GM19455 (cell line): ENCODE measurements around the gene SMARCC1.
"Not testable (repeated sequence)": the region's sequence is repeated elsewhere in the genome, so short reads cannot be mapped to it uniquely, and the experiment has no call there.

ENCODE experiments used
- ATAC-seq: cut with Tn5 transposase; IDR thresholded peaks from one replicate; pipeline ENCODE4 v1.9.1; 2021; ENCODE audit not compliant: unreplicated experiment

Gene SMARCC1

GRCh38 chr3:47781685-47782445, at the start of gene SMARCC1:
Gene SMARCC1 (minus strand): TSS chr3:47781893. CDS start chr3:47781797, 96 bp downstream.
- peak; percentile 78 for ATAC-seq

- not testable (repeated sequence) for ATAC-seq
These were observed 47.8 kb upstream of the SMARCC1 start for GRCh38 chr3:47829482-47829881.

GRCh38 chr3:47825590-47825989, 43.9 kb upstream of the SMARCC1 start:
- ATAC-seq = no peak

GRCh38 chr3:47824541-47825473, 43.1 kb upstream of the SMARCC1 start:
- ATAC-seq = peak; percentile 86

GRCh38 chr3:47817609-47818008, 35.9 kb upstream of the SMARCC1 start:
- no peak for ATAC-seq

- ATAC-seq = no peak
These were observed 32.0 kb upstream of the SMARCC1 start for GRCh38 chr3:47813551-47814177.

GRCh38 chr3:47804577-47804976, 22.9 kb upstream of the SMARCC1 start:
- no peak for ATAC-seq

GRCh38 chr3:47803480-47804025, 21.9 kb upstream of the SMARCC1 start:
- no peak for ATAC-seq

- peak; percentile 88 for ATAC-seq
These were observed 21.2 kb upstream of the SMARCC1 start, which contains the start of gene DHX30 for GRCh38 chr3:47802734-47803479. Gene DHX30 (plus strand): TSS chr3:47803138. CDS start chr3:47810684, 7,546 bp downstream.

GRCh38 chr3:47799733-47800132, 18.0 kb upstream of the SMARCC1 start:
- no peak for ATAC-seq

- no peak for ATAC-seq
These were observed 12.9 kb upstream of the SMARCC1 start for GRCh38 chr3:47794544-47794943.

GRCh38 chr3:47792699-47793098, 11.0 kb upstream of the SMARCC1 start:
- ATAC-seq = no peak

GRCh38 chr3:47791193-47791855, 9.6 kb upstream of the SMARCC1 start:
- no peak for ATAC-seq

GRCh38 chr3:47783673-47784072, 2.0 kb upstream of the SMARCC1 start:
- no peak for ATAC-seq

GRCh38 chr3:47782446-47783308, 984 bp upstream of the SMARCC1 start:
- no peak for ATAC-seq

GRCh38 chr3:47780741-47781684, 680 bp downstream of the SMARCC1 start:
- ATAC-seq = peak; percentile 38

- no peak for ATAC-seq
These were observed 2.9 kb downstream of the SMARCC1 start for GRCh38 chr3:47778746-47779145.

GRCh38 chr3:47772788-47773187, 8.9 kb downstream of the SMARCC1 start:
- no peak for ATAC-seq
